Gastroesophageal sphincter (tissue), 3 donors: Measurements from ENCODE around the gene TATDN2.

Experiments used
- CTCF ChIP-seq, 4 experiments: fragments of 200-600 bp in 2 of 4; fragments of 450-650 bp in 2 of 4; sonication (generic) in 1 of 4; IDR thresholded peaks; one replicate each; pipeline ENCODE4 v1.5.1; 2017 to 2019; ENCODE audit warnings: antibody characterized with exemption in 4 of 4, mild to moderate bottlenecking in 2 of 4, moderate library complexity in 2 of 4
- POLR2A ChIP-seq, 2 donors: fragments of 450-650 bp; IDR thresholded peaks; one replicate each; pipeline ENCODE4 v1.6.1; 2017; ENCODE audit warnings: antibody characterized with exemption in 2 of 2, mild to moderate bottlenecking in 2 of 2, moderate library complexity in 1 of 2
- POLR2AphosphoS5 ChIP-seq: sonication (generic); formaldehyde crosslinking; IDR thresholded peaks from one replicate; pipeline ENCODE4 v1.6.1; 2017; ENCODE audit warnings: antibody characterized with exemption

GRCh38 chr3:10327592-10327991 lies 79.3 kb downstream of the TATDN2 start:
- TF ChIP-seq CTCF (IDR thresholded peaks at IDR 0.05) (no peak), POLR2A (IDR thresholded peaks at IDR 0.05) (no peak), POLR2AphosphoS5 (no peak)
